Muscle layer of duodenum (tissue), 2 donors: Measurements from ENCODE around the gene TSNAXIP1.

ENCODE experiments used
- H3K27ac ChIP-seq: one replicate; pipeline ENCODE4 v1.7.0; 2013; ENCODE audit warnings: mild to moderate bottlenecking, low read length
- H3K27me3 ChIP-seq: one replicate; pipeline ENCODE4 v1.7.0; 2013; ENCODE audit warnings: low read depth, mild to moderate bottlenecking, control low read depth, low read length
- H3K36me3 ChIP-seq, 2 donors: one replicate each; pipeline ENCODE4 v1.7.0; 2013; ENCODE audit warnings: low read length in 2 of 2, control low read depth in 1 of 2, mild to moderate bottlenecking in 1 of 2; ENCODE audit not compliant: insufficient read depth in 2 of 2, control insufficient read depth in 1 of 2
- H3K4me1 ChIP-seq, 2 donors: one replicate each; pipeline ENCODE4 v1.7.0; 2013; ENCODE audit warnings: low read length in 2 of 2, mild to moderate bottlenecking in 2 of 2, control low read depth in 1 of 2, moderate library complexity in 1 of 2; ENCODE audit not compliant: insufficient read depth in 2 of 2, control insufficient read depth in 1 of 2
- H3K4me3 ChIP-seq, 2 donors: one replicate each; pipeline ENCODE4 v1.7.0; 2013; ENCODE audit warnings: low read length in 2 of 2, low read depth in 1 of 2, mild to moderate bottlenecking in 1 of 2
- H3K9me3 ChIP-seq, 2 donors: one replicate each; pipeline ENCODE4 v1.7.0; 2013; ENCODE audit warnings: low read length in 2 of 2, control low read depth in 1 of 2, mild to moderate bottlenecking in 1 of 2; ENCODE audit not compliant: control insufficient read depth in 1 of 2
- donor health status: healthy.

Gene TSNAXIP1

GRCh38 chr16:67783353-67783725, 23.4 kb upstream of the TSNAXIP1 start:
- Histone ChIP-seq H3K27ac (no peak overlapping the region), H3K4me3 (no peak overlapping the region), H3K4me1 (no peaks in the 10 kb centered on the region), H3K27me3 (no peaks in the 10 kb centered on the region), H3K9me3 (no peaks in the 10 kb centered on the region), H3K36me3 (no peaks in the 10 kb centered on the region)

- Histone ChIP-seq H3K36me3 (no peaks in the 10 kb centered on the region), H3K4me3 (no peak overlapping the region), H3K9me3 (no peaks in the 10 kb centered on the region), H3K4me1 (no peaks in the 10 kb centered on the region), H3K27me3 (no peaks in the 10 kb centered on the region), H3K27ac (no peak overlapping the region)
These were observed 20.2 kb upstream of the TSNAXIP1 start for GRCh38 chr16:67786491-67786890.

- H3K4me1 ChIP-seq, result no peaks in the 10 kb centered on the region
These were observed 16.6 kb upstream of the TSNAXIP1 start for GRCh38 chr16:67790071-67790470.

DNA sequence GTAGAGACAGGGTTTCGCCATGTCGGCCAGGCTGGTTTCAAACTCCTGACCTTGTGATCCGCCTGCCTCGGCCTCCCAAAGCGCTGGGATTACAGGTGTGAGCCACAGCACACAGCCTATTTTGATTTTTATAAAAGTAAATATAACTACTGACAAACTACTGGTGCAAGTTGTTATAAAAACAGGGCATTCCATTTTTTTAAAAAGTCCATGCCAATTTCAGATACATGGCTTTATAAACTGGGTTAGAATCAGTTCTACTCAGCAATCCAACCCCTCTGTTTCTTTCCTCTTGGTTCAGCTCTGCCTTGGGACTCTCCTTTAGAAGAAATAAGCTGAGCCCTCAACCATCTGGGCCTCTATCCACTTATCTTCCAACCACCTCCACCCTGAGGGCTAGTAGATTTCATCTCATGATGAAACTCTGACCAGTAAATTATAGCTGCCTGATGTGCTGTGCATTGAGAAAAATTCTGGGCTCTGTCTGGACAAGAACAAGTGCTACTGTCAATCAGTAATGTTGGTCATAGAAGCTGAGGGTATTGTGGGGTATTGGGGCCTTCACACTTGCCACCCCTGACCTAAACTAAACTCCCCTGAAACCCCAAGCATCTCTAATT, 10.5 kb upstream of the TSNAXIP1 start:
- no peak overlapping the region for H3K4me3 ChIP-seq
- no peak overlapping the region for H3K27ac ChIP-seq
- H3K27me3 ChIP-seq, result no peaks in the 10 kb centered on the region
- H3K4me1 ChIP-seq, result peaks cover 0 to 2% of the 10 kb centered on the region in 2 donors
- H3K36me3 ChIP-seq, result peaks cover 0 to 15% of the 10 kb centered on the region in 2 donors
- H3K9me3 ChIP-seq, result no peaks in the 10 kb centered on the region

More at GRCh38 chr16:67790071-67790470, 16.6 kb upstream of the TSNAXIP1 start:
- Histone ChIP-seq H3K4me3 (no peak overlapping the region), H3K36me3 (no peaks in the 10 kb centered on the region), H3K27me3 (no peaks in the 10 kb centered on the region), H3K27ac (no peak overlapping the region), H3K9me3 (no peaks in the 10 kb centered on the region)

DNA sequence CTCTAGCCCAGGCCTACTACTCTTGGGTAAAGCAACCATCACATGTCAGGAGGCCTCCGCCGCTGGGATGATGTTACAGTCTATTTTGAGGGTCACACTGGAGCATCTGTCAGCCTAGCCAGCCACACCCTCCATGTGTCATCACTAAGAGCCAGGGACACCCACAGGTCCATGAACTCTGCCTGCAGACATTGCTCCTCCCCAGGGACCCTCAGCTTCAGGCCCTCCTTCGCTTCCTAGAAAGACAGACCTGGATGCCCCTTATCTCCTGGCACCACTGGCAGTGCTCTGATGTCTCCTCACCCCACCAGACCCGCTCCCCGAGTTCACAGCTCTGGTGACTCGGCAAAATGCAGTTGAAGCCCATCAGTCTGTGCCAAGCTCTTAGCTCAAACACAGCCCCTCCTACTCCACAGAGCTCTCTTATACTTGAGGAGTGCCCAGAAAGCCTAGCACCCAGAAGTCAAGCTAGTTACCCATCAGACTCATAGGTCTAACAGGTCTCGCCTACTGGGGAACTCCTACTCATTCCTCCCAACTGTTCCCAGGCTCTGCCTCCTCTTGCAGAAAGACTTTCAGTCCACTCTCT, 6.3 kb upstream of the TSNAXIP1 start:
- no peaks in the 10 kb centered on the region for H3K9me3 ChIP-seq
- no peak overlapping the region for H3K4me3 ChIP-seq
- H3K4me1 ChIP-seq, result peaks cover 5 to 15% of the 10 kb centered on the region in 2 donors
- peaks cover 5 to 28% of the 10 kb centered on the region in 2 donors for H3K36me3 ChIP-seq
- no peak overlapping the region for H3K27ac ChIP-seq
- no peaks in the 10 kb centered on the region for H3K27me3 ChIP-seq

DNA sequence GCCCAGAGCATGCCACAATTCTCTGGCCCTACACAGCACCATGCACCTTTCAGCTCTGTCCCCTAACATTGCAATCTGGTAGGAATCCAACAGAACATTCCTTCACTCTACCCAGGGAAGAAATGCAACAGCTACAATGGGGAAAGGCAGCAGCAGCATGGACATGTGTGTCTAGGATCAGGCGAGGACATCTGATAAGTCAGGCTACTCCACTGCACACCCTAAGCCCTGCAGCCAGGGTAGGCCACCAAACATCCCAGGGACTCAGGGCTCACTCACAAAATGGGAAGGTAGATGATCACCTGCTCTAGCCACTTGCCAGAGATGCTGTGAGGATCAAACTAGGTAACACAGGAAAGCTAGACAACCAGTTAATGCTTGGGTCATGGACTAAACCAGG, 5.4 kb upstream of the TSNAXIP1 start:
- Histone ChIP-seq H3K27ac (no peak overlapping the region), H3K9me3 (no peaks in the 10 kb centered on the region), H3K4me3 (no peak overlapping the region), H3K36me3 (peaks cover 5 to 28% of the 10 kb centered on the region in 2 donors), H3K27me3 (no peaks in the 10 kb centered on the region), H3K4me1 (peaks cover 9 to 19% of the 10 kb centered on the region in 2 donors)

- peaks cover 9 to 19% of the 10 kb centered on the region in 2 donors for H3K4me1 ChIP-seq
- no peaks in the 10 kb centered on the region for H3K9me3 ChIP-seq
- peaks cover 5 to 28% of the 10 kb centered on the region in 2 donors for H3K36me3 ChIP-seq
- no peak overlapping the region for H3K27ac ChIP-seq
- no peak overlapping the region for H3K4me3 ChIP-seq
- H3K27me3 ChIP-seq, result no peaks in the 10 kb centered on the region
These were observed 4.8 kb upstream of the TSNAXIP1 start for GRCh38 chr16:67801883-67802282.

GRCh38 chr16:67803894-67804293, 2.8 kb upstream of the TSNAXIP1 start:
- Histone ChIP-seq H3K4me1 (peaks cover 11 to 27% of the 10 kb centered on the region in 2 donors), H3K4me3 (no peak overlapping the region), H3K27ac (no peak overlapping the region), H3K36me3 (peaks cover 5 to 21% of the 10 kb centered on the region in 2 donors), H3K9me3 (no peaks in the 10 kb centered on the region), H3K27me3 (no peaks in the 10 kb centered on the region)

DNA sequence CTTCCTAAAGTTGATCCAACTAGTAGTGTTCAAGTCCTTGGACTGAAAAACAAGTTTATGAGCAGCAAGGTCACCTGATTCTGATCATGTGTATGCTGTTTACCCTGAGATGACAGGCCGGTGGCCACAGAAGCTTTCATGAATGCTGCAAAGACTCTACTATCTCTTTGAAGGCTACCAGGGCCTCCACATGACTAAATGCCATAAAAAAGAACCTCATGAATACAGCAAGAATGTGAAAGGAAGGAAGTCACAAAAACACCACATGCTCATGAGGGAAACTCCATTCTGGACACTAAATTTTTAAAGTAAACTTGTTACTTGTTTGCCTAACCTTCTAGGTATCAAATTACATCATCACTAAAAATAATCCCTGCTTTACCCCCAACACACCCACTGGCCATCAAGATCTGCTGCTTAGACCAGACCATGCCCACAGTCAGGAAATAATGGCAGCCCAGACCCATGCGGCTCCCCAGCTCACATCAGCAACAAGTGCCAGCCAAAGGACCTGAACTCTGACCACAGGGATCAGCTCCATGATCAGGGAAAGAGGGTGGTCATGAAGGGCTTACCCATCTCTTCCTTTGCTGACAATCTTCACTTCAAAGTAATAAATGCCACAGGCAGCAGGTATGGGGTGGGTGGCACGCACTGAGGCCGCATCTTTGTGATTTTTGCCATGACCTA, 1.7 kb upstream of the TSNAXIP1 start:
- Histone ChIP-seq H3K4me3 (peak overlapping the region; percentile 89 to 96), H3K9me3 (no peaks in the 10 kb centered on the region), H3K27me3 (no peaks in the 10 kb centered on the region), H3K4me1 (peaks cover 11 to 27% of the 10 kb centered on the region in 2 donors), H3K27ac (peak overlapping the region; percentile 75), H3K36me3 (peaks cover 5 to 21% of the 10 kb centered on the region in 2 donors)

DNA sequence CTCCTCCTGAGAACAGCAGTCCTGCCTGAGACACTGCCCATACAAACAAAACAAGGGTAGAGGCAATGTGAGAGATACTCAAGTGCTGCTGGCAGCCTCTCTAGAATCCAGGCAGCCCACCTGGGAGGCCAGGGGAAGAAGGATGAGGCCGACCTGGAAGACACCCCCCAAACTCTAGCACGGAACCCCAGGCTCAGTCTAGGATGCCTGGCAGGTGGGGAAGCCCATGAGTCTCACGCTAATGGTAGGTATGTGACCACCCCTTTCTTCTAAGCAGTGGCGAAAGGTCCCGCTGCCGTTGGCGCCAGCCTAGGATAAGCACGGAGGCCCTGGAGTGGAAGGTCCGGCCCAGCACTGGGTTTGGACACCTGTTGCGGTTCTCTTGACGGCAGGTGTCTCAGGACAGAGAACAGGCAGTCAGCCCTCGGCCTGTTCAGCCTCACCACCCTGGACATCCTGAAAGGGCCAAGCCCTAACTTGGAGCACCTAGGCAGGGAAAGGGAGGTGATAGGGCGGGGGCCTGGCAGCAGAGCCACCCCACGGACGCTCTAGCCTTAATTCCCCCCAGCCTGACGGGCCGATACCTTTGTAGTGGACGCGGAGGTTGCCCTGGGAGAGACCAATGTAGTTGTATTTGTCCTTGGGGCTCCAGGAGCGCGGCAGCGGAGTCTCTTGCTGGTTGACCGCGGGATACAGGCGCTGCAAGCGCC, 816 bp upstream of the TSNAXIP1 start:
- H3K27ac ChIP-seq, result peak overlapping the region; percentile 75
- no peaks in the 10 kb centered on the region for H3K9me3 ChIP-seq
- no peaks in the 10 kb centered on the region for H3K27me3 ChIP-seq
- H3K36me3 ChIP-seq, result peaks cover 5 to 15% of the 10 kb centered on the region in 2 donors
- peak overlapping the region; percentile 89 to 96 for H3K4me3 ChIP-seq
- peaks cover 11 to 27% of the 10 kb centered on the region in 2 donors for H3K4me1 ChIP-seq

DNA sequence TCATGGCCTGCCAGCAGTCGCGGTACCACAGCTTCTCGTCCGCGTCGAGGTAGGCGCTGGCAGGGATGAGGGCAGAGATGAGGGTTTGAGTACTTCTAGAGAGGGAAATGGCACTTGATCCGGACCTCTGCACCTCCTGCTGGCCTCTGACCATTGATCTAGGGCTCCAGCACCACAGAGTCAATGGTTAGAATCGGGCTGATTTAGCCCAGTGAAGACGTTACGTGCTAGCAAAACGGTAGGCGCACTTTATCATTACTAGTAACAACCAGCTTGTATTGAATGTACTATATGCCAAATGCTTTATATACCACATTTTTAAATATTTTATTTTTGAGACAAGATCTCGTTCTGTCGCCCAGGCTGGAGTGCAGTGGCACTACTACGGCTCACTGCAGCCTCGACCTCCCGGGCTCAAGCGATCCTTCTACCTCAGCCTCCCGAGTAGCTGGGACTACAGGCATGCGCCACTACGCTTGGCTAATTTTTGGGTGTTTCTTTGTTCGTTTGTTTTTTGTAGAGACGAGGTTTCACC, 526 bp downstream of the TSNAXIP1 start:
- Histone ChIP-seq H3K4me3 (peak overlapping the region; percentile 89 to 96), H3K27ac (peak overlapping the region; percentile 16), H3K36me3 (peaks cover 5% of the 10 kb centered on the region in 2 donors), H3K9me3 (no peaks in the 10 kb centered on the region), H3K4me1 (peaks cover 11 to 21% of the 10 kb centered on the region in 2 donors), H3K27me3 (no peaks in the 10 kb centered on the region)
